Suprapubic skin (tissue), 4 donors: Measurements from ENCODE around the gene AMBP. TPM values are rescaled to one million over a fixed set of nuclear protein-coding genes. Genes with fewer than 3 reads are reported as not detected.
A peak's percentile ranks its signal among the peaks of the same experiment; 100 is the strongest.

ENCODE experiments used
- DNase-seq, 2 donors: peaks; one replicate each; pipeline ENCODE4 v3.0.0-alpha.2; 2019; ENCODE audit warnings: low spot score in 2 of 2
- H3K27ac ChIP-seq: fragments of 200-600 bp; sonication (generic); one replicate; pipeline ENCODE4 v1.5.1; 2019
- H3K27me3 ChIP-seq: fragments of 200-600 bp; sonication (generic); one replicate; pipeline ENCODE4 v1.5.1; 2019
- H3K36me3 ChIP-seq: fragments of 200-600 bp; sonication (generic); one replicate; pipeline ENCODE4 v1.5.1; 2019
- H3K4me1 ChIP-seq: fragments of 200-600 bp; sonication (generic); one replicate; pipeline ENCODE4 v1.5.1; 2019
- H3K4me3 ChIP-seq: fragments of 200-600 bp; sonication (generic); one replicate; pipeline ENCODE4 v1.5.1; 2019; ENCODE audit warnings: mild to moderate bottlenecking
- H3K9me3 ChIP-seq: fragments of 200-600 bp; sonication (generic); one replicate; pipeline ENCODE4 v1.5.1; 2019
- CTCF ChIP-seq, 2 donors: fragments of 200-600 bp in 1 of 2; fragments of 450-650 bp in 1 of 2; sonication (generic) in 1 of 2; IDR thresholded peaks; one replicate each; pipeline ENCODE4 v1.5.1; 2016 to 2019; ENCODE audit warnings: antibody characterized with exemption in 2 of 2, mild to moderate bottlenecking in 1 of 2, moderate library complexity in 1 of 2
- EP300 ChIP-seq: sonication (generic); formaldehyde crosslinking; IDR thresholded peaks from one replicate; pipeline ENCODE4 v1.6.1; 2017; ENCODE audit warnings: antibody characterized with exemption
- POLR2A ChIP-seq, 2 donors: fragments of 450-650 bp; IDR thresholded peaks; one replicate each; pipeline ENCODE4 v1.6.1; 2017; ENCODE audit warnings: antibody characterized with exemption in 2 of 2, mild to moderate bottlenecking in 2 of 2, moderate library complexity in 2 of 2
- POLR2AphosphoS5 ChIP-seq, 3 donors: sonication (generic); formaldehyde crosslinking; IDR thresholded peaks; one replicate each; pipeline ENCODE4 v1.6.1; 2017; ENCODE audit warnings: antibody characterized with exemption in 3 of 3
- WGBS: methylation state at CpG from one replicate; pipeline ENCODE4 v1.1.5; 2018; 5-methylcytosine and 5-hydroxymethylcytosine counted together
- total RNA-seq, 4 donors: library from RNA; depleted of rRNA; stranded (reverse); fragments of >200 nt; gene quantifications; one replicate each; pipeline ENCODE4 v1.1.0, GENCODE V29; 2016

Gene AMBP
- total RNA-seq, 4 donors from 2014 or later: 3.6 TPM; not detected in 3

DNA sequence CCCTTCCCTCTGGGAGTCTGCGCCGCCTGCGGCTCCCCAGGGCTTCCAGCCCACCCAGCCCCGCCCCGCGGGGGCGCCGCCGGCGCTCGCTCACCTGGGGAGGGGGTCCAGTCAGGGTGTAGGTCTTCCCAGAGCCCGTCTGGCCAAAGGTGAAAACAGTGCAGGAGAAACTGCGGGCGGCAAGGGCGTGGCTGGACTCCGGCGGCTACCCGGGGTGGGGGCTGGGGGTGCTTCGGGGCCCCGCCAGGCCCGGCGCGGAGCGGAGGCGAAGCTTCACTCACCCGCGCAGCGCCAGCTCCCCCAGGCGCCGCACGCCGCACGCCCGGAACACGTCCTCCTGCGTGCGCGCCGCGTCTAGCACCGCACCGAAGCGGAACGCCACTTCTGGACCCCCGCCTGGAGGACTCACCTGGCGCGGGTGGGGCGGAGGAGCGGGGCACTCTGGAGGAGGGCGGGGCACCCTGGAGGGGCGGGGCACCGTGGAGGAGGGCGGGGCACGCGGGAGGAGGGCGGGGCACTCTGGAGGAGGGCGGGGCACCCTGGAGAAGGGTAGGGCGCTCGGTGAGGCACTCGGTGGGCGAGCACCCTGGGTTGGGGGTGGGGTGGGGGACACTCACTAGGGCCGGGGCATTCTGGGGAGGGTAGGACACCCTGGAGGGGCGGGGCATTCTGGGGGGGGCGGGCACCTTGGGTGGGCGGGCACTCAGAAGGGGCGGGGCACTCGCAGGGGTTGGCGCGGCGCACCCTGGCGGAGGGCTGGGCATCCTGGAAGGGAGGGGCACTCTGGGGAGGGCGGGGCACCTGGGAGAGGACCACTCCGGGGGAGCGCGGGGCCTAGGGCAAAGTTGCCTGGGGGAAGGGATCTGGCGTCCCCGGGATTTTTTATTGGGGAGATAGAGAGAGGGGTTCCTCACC lies 20.2 kb upstream of the AMBP start:
- Histone ChIP-seq H3K4me1 (peaks cover 17% of the 10 kb centered on the region), H3K9me3 (no peaks in the 10 kb centered on the region), H3K27me3 (peaks cover 15% of the 10 kb centered on the region), H3K36me3 (no peaks in the 10 kb centered on the region), H3K27ac (no peak overlapping the region), H3K4me3 (peak overlapping the region; percentile 50)
- TF ChIP-seq POLR2AphosphoS5 (IDR thresholded peaks at IDR 0.05): no peak
- TF ChIP-seq POLR2A (IDR thresholded peaks at IDR 0.05): no peak
- no peak for TF ChIP-seq EP300
- TF ChIP-seq CTCF (IDR thresholded peaks at IDR 0.05): no peak
- DNase-seq: peak; percentile 66 to 77
- WGBS: 6% methylated on average over 15 of the region's 77 CpGs

DNA sequence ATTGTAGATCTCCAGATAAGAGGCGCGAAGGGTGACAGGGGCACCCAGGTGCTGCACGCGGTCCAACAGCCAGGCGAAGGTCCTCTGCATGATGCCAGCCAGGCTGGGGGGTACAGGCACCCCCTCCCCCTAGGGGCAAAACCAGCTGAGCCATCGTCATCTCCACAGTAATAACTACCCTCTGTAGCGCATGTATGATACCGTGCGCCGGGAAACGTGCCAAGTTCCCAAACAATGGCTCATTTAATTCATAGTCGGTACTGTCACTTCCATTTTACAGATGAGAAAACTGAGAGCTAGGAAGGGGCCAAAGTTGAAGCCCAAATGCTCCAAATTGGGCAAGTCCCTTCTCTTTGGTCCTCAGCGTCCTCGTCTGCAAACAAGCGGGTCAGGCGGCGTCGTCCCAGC lies 19.5 kb upstream of the AMBP start:
- Histone ChIP-seq H3K4me3 (peak overlapping the region; percentile 50), H3K9me3 (no peaks in the 10 kb centered on the region), H3K36me3 (no peaks in the 10 kb centered on the region), H3K27ac (no peak overlapping the region), H3K4me1 (peaks cover 17% of the 10 kb centered on the region), H3K27me3 (peaks cover 15% of the 10 kb centered on the region)
- TF ChIP-seq POLR2AphosphoS5 (IDR thresholded peaks at IDR 0.05) (no peak), EP300 (no peak), POLR2A (IDR thresholded peaks at IDR 0.05) (no peak), CTCF (IDR thresholded peaks at IDR 0.05) (no peak)
- DNase-seq: peak in 1 of 2 donors; percentile 65
- 11% methylated on average over 16 of the region's 18 CpGs for WGBS

DNA sequence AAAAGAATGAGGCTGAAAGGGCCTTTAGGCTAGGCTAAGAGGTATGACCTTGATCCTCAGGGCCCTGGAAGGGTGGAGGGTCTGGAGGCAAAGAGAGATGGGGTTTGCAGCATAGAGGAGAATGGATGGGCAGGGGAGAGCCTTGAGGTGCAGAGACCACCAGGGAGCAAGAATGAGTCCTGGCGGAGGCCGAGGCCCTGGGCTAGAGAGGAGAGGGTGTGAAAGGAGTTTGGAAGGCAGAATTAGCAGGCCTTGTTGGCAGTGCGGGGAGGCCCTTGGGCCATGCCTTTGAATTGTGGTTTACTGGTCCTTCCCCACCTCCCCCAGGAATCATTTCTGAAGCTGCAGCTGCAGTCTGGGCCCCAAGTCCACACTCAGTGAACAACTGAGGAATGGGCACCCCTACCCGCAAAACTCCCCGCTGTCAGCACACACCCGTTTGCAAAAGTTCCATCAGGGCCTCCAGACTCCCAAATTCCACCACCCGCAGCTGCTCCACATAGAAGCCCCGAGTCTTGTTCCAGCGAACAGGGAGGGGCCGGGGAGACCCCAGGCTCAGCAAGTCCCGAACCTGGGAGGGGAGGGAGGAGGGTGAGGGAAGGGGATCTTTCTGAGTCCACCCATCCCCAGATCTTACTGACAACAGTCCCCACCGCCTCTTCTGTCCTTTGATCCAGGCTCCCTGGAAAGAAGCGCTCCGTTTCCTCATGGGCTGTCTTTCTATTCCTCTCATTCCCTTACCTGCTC lies 18.9 kb upstream of the AMBP start:
- peaks cover 17% of the 10 kb centered on the region for H3K4me1 ChIP-seq
- H3K4me3 ChIP-seq: no peak overlapping the region
- DNase-seq: peak in 1 of 2 donors; percentile 36
- H3K36me3 ChIP-seq: no peaks in the 10 kb centered on the region
- H3K27ac ChIP-seq: no peak overlapping the region
- H3K9me3 ChIP-seq: no peaks in the 10 kb centered on the region
- peaks cover 15% of the 10 kb centered on the region for H3K27me3 ChIP-seq
- TF ChIP-seq CTCF (IDR thresholded peaks at IDR 0.05) (no peak), POLR2AphosphoS5 (IDR thresholded peaks at IDR 0.05) (no peak), EP300 (no peak), POLR2A (IDR thresholded peaks at IDR 0.05) (no peak)
- 78% methylated on average over 9 of the region's 14 CpGs for WGBS

DNA sequence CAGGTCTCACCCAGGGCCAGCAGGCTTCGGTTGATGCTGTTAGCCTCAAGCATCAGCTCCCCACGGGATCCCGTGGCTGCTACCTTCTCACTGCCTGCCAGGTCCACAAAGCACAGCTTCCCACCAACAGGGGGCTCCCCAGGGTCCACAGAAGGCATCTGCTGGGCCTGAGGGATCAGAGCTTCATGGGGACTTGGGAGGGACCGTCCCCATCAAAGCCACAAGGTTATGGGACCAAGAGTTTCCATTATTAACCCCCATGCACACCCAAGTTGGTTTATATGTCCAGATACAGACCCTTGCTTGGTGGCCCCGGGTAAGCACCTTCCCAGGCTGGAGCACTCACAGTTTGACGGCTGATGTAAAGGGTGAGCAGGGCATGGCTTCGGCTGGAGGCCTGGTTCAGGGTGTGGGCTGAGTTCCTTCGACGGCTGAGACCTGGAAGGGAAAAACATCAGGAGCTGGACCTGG lies 18.0 kb upstream of the AMBP start:
- H3K27ac ChIP-seq: no peak overlapping the region
- H3K27me3 ChIP-seq: peaks cover 15% of the 10 kb centered on the region
- H3K36me3 ChIP-seq: no peaks in the 10 kb centered on the region
- H3K9me3 ChIP-seq: no peaks in the 10 kb centered on the region
- peak in 1 of 2 donors; percentile 44 for DNase-seq
- 83% methylated on average over 8 of the region's 9 CpGs for WGBS
- H3K4me1 ChIP-seq: peaks cover 17% of the 10 kb centered on the region
- TF ChIP-seq POLR2A (IDR thresholded peaks at IDR 0.05) (no peak), POLR2AphosphoS5 (IDR thresholded peaks at IDR 0.05) (no peak), EP300 (no peak), CTCF (IDR thresholded peaks at IDR 0.05) (no peak)
- no peak overlapping the region for H3K4me3 ChIP-seq

DNA sequence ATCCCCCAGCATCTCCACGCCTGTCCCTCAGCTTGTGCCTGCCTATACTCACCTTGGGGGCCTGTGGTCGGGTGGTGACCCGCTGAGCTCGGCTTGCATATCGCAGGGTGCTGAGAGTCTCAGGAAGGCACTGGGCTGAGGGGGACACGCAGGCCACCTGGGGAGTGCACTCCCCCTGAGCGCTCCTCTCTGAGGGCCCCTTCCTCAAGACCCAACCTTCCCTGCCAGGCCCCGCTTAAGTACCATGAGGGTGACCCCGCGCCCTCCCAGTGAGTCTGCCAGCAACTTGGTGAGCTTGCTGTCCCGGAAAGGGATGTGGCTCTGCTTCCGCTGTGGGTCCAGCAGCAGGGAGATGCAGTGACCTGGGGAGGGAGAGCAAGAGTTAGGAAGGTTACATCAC lies 16.9 kb upstream of the AMBP start:
- Histone ChIP-seq H3K4me3 (no peak overlapping the region), H3K36me3 (no peaks in the 10 kb centered on the region), H3K9me3 (no peaks in the 10 kb centered on the region), H3K4me1 (peaks cover 17% of the 10 kb centered on the region), H3K27ac (no peak overlapping the region), H3K27me3 (peaks cover 15% of the 10 kb centered on the region)
- DNase-seq: peak in 1 of 2 donors; percentile 43
- WGBS: 100% methylated on average over 1 of the region's 12 CpGs
- TF ChIP-seq CTCF (IDR thresholded peaks at IDR 0.05): no peak
- no peak for TF ChIP-seq POLR2A (IDR thresholded peaks at IDR 0.05)
- no peak for TF ChIP-seq POLR2AphosphoS5 (IDR thresholded peaks at IDR 0.05)
- TF ChIP-seq EP300: no peak
